HG03558 (cell line): ENCODE data around the gene APOBEC4.
A peak's percentile ranks its signal among the peaks of the same experiment; 100 is the strongest.

Source experiments
- ATAC-seq: cut with Tn5 transposase; IDR thresholded peaks from one replicate; pipeline ENCODE4 v1.9.1; 2021; ENCODE audit warnings: moderate number of reproducible peaks; ENCODE audit not compliant: unreplicated experiment; ENCODE audit errors: extremely low read depth

Gene APOBEC4

GRCh38 chr1:183675381-183675780 is 22.3 kb upstream of the APOBEC4 start:
- no peak for ATAC-seq

GRCh38 chr1:183674886-183675285 is 21.8 kb upstream of the APOBEC4 start:
- ATAC-seq: no peak

DNA sequence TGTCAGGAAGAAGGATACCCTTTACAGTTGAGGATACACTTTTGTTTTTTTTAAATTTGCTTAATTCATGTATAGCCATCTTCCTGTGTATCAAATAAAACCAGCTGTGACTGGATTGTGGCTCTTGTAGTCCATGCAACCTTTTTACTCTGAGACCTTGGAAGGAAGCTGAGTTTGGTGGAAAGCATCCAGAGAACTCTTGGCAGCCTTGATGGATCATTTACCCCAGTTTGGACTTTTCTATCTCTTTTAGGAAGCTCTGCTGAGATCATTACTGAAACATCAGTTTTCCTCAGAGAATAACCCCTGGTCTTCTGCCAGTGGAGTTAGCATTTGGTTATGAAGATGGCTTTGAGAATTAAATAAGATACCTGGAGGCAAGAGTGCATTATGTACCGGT is 21.2 kb upstream of the APOBEC4 start:
- ATAC-seq: no peak

- no peak for ATAC-seq
These were observed 20.6 kb upstream of the APOBEC4 start for GRCh38 chr1:183673605-183674323.

GRCh38 chr1:183670169-183670568 is 17.1 kb upstream of the APOBEC4 start:
- no peak for ATAC-seq

DNA sequence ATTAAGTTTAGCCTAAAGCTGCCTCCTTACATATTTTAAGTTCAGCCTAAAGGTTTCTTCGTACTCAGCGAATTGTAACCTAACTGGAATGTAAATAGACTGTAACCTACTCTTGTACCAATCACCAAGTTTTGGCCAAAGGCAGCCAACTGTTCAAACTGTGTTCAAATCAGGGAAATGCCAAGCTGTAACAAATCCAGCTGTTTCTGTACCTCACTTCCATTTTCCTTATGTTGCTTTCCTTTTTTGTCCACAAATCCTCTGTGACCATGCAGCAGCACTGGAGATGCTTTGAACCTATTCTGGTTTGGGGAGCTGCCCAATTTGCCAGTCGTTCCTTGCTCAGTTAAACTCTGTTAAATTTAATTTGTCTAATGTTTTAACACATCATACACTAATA is 3.2 kb upstream of the APOBEC4 start:
- no peak for ATAC-seq

DNA sequence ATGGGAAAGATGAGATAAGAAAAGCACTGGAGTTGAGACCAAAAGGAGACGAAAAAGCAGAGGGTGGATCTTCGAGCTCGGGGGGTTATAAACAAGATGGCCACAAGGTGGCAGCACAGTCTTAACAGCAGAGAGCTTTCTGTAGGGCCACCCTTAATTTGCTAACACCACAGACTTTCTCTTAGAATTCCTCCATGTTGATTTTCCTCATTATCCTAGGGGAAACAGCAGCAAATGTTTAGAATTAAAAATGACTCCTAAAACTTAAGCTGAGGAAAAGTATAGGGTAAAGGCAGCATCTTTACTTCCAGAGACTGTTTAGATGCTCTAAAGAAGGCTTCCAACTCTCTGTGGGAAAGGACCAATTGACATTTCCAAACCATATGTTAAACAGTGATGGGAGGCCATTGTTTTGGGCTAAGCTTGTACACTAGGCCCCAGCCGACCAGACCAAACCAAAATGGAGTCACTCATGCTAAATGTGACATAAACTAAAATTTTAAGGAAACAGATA is 2.5 kb upstream of the APOBEC4 start:
- ATAC-seq: no peak

GRCh38 chr1:183654706-183655105 is 1.6 kb upstream of the APOBEC4 start:
- no peak for ATAC-seq

DNA sequence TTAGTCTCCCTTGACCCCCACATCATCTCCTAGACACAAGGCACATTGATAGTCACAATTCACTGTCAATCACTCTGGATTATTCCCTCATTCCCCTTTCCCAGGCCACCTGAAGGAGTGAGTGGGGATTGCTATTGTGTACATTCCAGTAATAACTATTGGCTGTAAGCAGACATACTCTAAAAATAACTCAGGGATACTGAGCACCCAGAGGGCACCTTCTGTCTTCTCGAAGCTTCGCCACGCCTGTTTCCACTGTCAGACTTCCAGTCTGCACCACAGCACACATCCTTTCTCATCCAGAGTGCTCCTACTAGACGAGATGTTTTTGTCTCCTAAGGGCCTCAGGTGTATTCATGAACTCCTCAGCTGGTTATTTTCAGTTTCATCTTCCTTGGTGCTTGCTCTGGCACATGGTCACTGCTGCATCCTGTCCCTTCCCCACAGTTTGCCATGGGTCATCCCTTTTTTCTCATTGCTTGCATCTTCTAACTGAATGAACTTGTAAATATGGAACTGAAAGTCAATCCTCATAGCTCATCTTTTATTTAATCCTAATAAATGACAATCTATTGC is 848 bp upstream of the APOBEC4 start:
- ATAC-seq: no peak

GRCh38 chr1:183653462-183653794 is 312 bp upstream of the APOBEC4 start:
- no peak for ATAC-seq

DNA sequence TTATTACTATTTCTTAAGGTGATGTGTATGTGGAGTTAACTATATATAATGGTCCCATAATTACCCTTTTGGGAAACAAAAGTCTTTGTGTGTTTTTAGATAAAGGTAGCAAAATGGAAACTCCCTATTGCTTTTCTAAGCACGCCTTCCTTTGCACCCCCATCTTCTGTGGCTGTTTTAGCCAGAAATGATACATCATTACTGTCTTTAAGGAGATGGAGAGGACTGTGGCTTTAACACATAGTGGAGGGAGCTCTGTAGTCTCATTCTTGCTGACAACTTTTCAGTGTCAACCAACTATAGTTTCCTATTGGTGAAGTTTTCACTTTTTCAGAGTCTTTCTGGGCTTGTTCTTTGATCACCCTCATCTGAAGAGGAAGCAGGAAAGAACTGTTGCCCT is 1.0 kb downstream of the APOBEC4 start:
- ATAC-seq: no peak

- ATAC-seq: no peak
These were observed 1.5 kb downstream of the APOBEC4 start for GRCh38 chr1:183651612-183652011.

GRCh38 chr1:183648042-183648441 is 5.1 kb downstream of the APOBEC4 start:
- ATAC-seq: no peak

DNA sequence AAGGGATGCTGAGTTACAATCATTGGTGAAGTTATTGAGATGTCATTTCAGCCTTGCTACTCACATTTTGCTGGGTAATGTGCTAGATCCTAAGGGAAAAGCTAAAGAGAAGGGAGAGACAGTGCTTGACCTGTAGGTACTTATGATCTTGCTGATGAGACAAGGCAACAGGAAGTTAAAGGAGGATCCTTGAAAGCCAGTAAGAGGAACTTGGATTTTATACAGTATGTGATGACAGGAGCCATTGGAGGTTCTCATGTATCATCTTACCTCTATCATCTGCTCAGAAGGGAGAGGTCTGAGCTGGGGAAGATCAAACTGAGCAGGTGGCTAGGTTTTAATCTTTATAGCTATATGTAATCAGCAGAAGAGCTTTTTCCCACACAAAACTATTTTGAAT is 6.3 kb downstream of the APOBEC4 start:
- no peak for ATAC-seq

- no peak for ATAC-seq
These were observed 7.6 kb downstream of the APOBEC4 start for GRCh38 chr1:183645531-183645930.

- ATAC-seq: no peak
These were observed 10.9 kb downstream of the APOBEC4 start for GRCh38 chr1:183642166-183642565.

DNA sequence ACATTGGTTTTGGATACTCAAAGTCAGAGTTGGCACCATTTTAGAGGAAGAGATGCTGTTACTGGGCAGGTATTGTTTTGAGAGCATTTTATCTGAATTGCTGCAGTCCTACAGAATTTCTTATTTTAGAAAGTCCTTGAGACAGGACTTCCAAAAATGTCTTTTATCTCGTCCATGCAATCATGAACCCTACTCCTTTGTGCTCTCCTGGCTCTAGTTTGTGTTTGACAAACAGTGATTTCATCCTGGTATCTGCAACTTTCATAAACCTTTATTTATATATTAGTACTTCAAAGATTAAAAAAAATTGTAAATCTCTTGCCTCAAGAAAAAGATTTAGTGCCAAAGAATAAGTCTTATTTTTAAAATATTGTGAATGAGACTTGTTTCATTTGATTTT is 12.9 kb downstream of the APOBEC4 start:
- ATAC-seq: no peak

GRCh38 chr1:183638649-183639387 is 14.3 kb downstream of the APOBEC4 start:
- no peak for ATAC-seq

DNA sequence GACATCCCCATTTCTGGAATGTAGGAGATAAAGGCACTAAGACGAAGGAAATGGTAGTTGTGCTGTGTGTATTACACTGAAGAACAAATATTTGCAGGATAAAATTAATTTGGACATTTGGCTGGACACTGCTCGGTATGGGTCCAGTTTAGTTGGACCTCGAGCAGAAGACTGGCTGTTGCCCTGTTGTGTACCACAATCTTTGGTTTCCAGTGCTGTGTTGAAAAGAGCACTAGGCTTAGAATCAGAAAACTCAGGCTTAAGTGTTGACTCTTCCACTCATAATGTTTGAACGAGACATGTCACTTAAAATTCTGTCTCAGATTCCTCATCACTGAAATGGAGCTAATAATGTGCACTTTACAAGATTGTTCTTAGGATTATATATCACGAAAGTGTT is 16.3 kb downstream of the APOBEC4 start:
- no peak for ATAC-seq

- no peak for ATAC-seq
These were observed 16.8 kb downstream of the APOBEC4 start for GRCh38 chr1:183636334-183636682.

GRCh38 chr1:183635606-183636333 is 17.3 kb downstream of the APOBEC4 start, which contains the start of gene ARPC5:
Gene ARPC5, minus strand, starts transcription at chr1:183635783. Its CDS starts 124 bp downstream, at chr1:183635659.
- peak; percentile 62 for ATAC-seq
